ENCODE results near the gene SNX30.

- TF ChIP-seq CTCF (IDR thresholded peaks at IDR 0.05) (no peak), POLR2A (IDR thresholded peaks at IDR 0.05) (no peak)
Observed at GRCh38 chr9:112861155-112861554, 110.6 kb downstream of the SNX30 start.

Data from esophagus squamous epithelium (tissue), 4 donors.